Measurements from ENCODE around the gene DND1.
A peak's percentile ranks its signal among the peaks of the same experiment; 100 is the strongest.
"Not testable (repeated sequence)": the region's sequence is repeated elsewhere in the genome, so short reads cannot be mapped to it uniquely, and the experiment has no call there.

The DND1 gene

DNA sequence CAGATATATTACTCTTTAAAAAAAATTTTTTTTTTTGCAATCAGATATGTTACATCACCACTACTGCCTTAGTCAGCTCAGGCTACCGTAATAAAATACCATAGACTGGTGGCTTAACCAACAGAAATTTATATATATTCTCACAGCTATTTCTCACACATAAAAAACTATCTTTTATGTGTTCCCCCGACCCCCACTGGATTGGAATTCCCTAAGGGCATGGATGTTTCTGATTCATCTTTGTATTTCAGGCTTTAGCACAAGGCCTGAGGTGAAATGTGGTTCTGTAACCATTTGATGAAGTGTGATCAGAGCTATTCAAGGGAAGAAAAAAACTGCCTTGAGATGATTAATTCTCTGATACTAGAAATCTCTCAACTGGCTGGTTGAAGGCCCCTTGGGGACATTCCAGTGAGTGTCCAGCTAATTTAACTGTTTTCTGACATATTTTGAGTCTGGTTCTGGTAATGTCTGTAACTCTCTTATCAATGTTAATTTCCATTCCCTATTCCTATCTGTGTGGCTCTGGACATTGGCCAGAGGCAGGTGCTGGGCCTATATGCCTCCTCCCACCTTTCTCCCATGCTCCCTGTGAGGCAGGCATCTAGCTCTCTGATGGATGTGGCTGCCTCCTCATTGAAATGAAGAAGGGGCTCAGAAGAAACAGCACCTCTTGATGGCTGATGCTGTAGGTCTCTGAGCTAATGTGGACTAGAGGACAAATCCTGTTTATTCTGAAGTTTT lies 42.9 kb downstream of the DND1 start:
- no peak overlapping the region for H2AFZ ChIP-seq
- H3K4me2 ChIP-seq (ENCODE audit: low read length): no peak overlapping the region
- no peak overlapping the region for H3K9ac ChIP-seq
- H3K4me3 ChIP-seq (ENCODE audit: low read depth, low read length): no peak overlapping the region
- no peaks in the 10 kb centered on the region for H3K9me3 ChIP-seq (ENCODE audit: control insufficient read depth, low read length)
- TF ChIP-seq, protein P1, sequence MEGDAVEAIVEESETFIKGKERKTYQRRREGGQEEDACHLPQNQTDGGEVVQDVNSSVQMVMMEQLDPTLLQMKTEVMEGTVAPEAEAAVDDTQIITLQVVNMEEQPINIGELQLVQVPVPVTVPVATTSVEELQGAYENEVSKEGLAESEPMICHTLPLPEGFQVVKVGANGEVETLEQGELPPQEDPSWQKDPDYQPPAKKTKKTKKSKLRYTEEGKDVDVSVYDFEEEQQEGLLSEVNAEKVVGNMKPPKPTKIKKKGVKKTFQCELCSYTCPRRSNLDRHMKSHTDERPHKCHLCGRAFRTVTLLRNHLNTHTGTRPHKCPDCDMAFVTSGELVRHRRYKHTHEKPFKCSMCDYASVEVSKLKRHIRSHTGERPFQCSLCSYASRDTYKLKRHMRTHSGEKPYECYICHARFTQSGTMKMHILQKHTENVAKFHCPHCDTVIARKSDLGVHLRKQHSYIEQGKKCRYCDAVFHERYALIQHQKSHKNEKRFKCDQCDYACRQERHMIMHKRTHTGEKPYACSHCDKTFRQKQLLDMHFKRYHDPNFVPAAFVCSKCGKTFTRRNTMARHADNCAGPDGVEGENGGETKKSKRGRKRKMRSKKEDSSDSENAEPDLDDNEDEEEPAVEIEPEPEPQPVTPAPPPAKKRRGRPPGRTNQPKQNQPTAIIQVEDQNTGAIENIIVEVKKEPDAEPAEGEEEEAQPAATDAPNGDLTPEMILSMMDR (IDR thresholded peaks at IDR 0.05): no peak
- H3K27ac ChIP-seq: peak overlapping the region; percentile 29
- no peaks in the 10 kb centered on the region for H3K79me2 ChIP-seq
- H3K36me3 ChIP-seq (ENCODE audit: control insufficient read depth, insufficient read depth, low read length): no peaks in the 10 kb centered on the region
- no peaks in the 10 kb centered on the region for H3K4me1 ChIP-seq
- no peaks in the 10 kb centered on the region for H3K27me3 ChIP-seq (ENCODE audit: control insufficient read depth, insufficient read depth, low read length)

DNA sequence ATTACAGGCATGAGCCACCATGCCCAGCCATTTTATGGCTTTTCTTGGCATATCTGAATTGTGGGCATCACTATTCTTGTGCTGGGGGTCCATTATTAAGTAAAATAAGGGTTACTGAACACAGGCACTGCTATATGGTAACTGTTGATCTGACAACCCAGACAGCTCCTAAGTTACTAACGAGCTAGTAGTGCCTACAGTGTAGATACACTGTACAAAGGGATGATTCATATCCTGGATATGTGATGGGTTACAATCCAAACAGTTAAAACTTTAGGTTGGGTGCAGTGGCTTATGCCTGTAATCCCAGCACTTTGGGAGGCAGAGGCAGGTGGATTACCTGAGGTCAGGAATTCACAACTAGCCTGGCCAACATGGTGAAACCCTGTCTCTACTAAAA lies 44.7 kb downstream of the DND1 start:
- no peak overlapping the region for H2AFZ ChIP-seq
- TF ChIP-seq, protein P1 (IDR thresholded peaks at IDR 0.05): no peak
- H3K27ac ChIP-seq: no peak overlapping the region
- H3K27me3 ChIP-seq (ENCODE audit: control insufficient read depth, insufficient read depth, low read length): no peaks in the 10 kb centered on the region
- no peaks in the 10 kb centered on the region for H3K4me1 ChIP-seq
- no peaks in the 10 kb centered on the region for H3K36me3 ChIP-seq (ENCODE audit: control insufficient read depth, insufficient read depth, low read length)
- H3K9ac ChIP-seq: no peak overlapping the region
- H3K4me2 ChIP-seq (ENCODE audit: low read length): no peak overlapping the region
- H3K9me3 ChIP-seq (ENCODE audit: control insufficient read depth, low read length): no peaks in the 10 kb centered on the region
- H3K4me3 ChIP-seq (ENCODE audit: low read depth, low read length): no peak overlapping the region
- no peaks in the 10 kb centered on the region for H3K79me2 ChIP-seq

DNA sequence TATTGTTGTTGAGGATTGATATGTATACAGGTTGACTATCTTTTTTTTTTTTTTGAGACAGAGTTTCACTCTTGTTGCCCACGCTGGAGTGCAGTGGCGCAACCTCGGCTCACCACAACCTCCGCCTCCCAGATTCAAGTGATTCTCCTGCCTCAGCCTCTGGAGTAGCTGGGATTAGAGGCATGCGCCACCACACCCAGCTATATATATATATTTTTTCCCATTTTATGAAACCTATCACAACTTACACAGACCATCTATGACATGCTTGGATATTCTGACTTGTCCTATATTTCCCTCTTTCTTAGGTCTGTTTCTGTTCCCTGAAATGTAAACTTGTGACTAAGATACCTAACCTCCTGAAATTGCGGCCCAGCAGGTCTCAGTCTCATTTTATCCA lies 45.4 kb downstream of the DND1 start:
- Histone ChIP-seq H3K4me3 (ENCODE audit: low read depth, low read length) (no peak overlapping the region), H3K27ac (no peak overlapping the region), H3K9me3 (ENCODE audit: control insufficient read depth, low read length) (no peaks in the 10 kb centered on the region), H3K9ac (no peak overlapping the region), H2AFZ (no peak overlapping the region), H3K36me3 (ENCODE audit: control insufficient read depth, insufficient read depth, low read length) (no peaks in the 10 kb centered on the region), H3K27me3 (ENCODE audit: control insufficient read depth, insufficient read depth, low read length) (no peaks in the 10 kb centered on the region), H3K79me2 (no peaks in the 10 kb centered on the region), H3K4me2 (ENCODE audit: low read length) (no peak overlapping the region), H3K4me1 (no peaks in the 10 kb centered on the region)
- TF ChIP-seq, protein P1 (IDR thresholded peaks at IDR 0.05): no peak

DNA sequence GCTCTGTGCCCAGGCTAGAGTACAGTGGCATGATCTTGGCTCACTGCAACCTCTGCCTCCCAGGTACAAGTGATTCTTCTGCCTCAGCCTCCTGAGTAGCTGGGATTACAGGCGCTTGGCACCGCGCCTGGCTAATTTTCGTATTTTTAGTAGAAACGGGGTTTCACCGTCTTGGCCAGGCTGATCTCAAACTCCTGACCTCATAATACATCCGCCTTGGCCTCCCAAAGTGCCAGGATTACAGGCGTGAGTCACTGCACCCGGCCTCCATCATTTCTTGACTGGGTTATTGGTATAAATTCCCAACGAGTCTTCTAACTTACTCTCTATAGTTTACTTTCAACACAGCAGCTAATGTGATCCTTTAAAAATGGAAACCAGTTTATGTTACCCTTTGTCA lies 48.5 kb downstream of the DND1 start:
- H3K79me2 ChIP-seq; H3K9ac ChIP-seq; H3K27me3 ChIP-seq (ENCODE audit: control insufficient read depth, insufficient read depth, low read length); H3K4me3 ChIP-seq (ENCODE audit: low read depth, low read length); H3K4me2 ChIP-seq (ENCODE audit: low read length); H3K36me3 ChIP-seq (ENCODE audit: control insufficient read depth, insufficient read depth, low read length); H3K27ac ChIP-seq; H3K4me1 ChIP-seq; H3K9me3 ChIP-seq (ENCODE audit: control insufficient read depth, low read length): not testable (repeated sequence)
- peak overlapping the region; percentile 8 for H2AFZ ChIP-seq

DNA sequence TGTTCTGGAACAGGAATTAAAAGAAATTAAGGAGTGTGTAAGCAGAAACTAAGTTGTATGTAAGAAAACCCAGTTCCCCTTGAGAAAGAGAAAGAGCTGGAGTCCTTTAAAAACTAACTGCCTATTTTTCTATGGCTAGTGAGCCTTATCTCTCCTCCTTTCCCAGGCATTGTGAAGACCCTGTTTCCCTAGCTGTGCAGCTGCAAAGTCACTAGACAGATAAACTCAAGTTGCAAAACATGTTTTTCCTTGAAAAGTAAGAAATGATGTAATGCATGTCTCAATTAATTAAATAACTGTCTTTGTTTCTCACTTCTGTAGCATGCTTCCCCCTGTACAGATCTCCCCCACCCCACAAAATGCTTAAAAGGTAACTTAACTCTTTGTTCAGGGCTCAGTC lies 50.3 kb downstream of the DND1 start:
- not testable (repeated sequence) for H3K9me3 ChIP-seq (ENCODE audit: control insufficient read depth, low read length); H3K36me3 ChIP-seq (ENCODE audit: control insufficient read depth, insufficient read depth, low read length); H2AFZ ChIP-seq; H3K27me3 ChIP-seq (ENCODE audit: control insufficient read depth, insufficient read depth, low read length); H3K4me1 ChIP-seq; H3K4me2 ChIP-seq (ENCODE audit: low read length); H3K79me2 ChIP-seq; H3K27ac ChIP-seq; H3K4me3 ChIP-seq (ENCODE audit: low read depth, low read length); H3K9ac ChIP-seq

- TF ChIP-seq, protein P1 (IDR thresholded peaks at IDR 0.05): no peak
- Histone ChIP-seq H3K4me1 (no peaks in the 10 kb centered on the region), H3K27ac (no peak overlapping the region), H3K4me2 (ENCODE audit: low read length) (no peak overlapping the region), H3K79me2 (no peaks in the 10 kb centered on the region), H3K36me3 (ENCODE audit: control insufficient read depth, insufficient read depth, low read length) (no peaks in the 10 kb centered on the region), H3K27me3 (ENCODE audit: control insufficient read depth, insufficient read depth, low read length) (no peaks in the 10 kb centered on the region), H3K9ac (no peak overlapping the region), H3K4me3 (ENCODE audit: low read depth, low read length) (no peak overlapping the region), H2AFZ (no peak overlapping the region), H3K9me3 (ENCODE audit: control insufficient read depth, low read length) (no peaks in the 10 kb centered on the region)
These were observed 51.1 kb downstream of the DND1 start for GRCh38 chr5:140622301-140622700.

Measured in parathyroid adenoma (tissue), 2 donors.